Liver (tissue), 9 donors: Measurements from ENCODE around the gene HES5. TPM values are rescaled to one million over a fixed set of nuclear protein-coding genes. Genes with fewer than 3 reads are reported as not detected.

Experiments
- DNase-seq: peaks from one replicate; pipeline ENCODE4 v3.0.0-alpha.2; 2017; ENCODE audit warnings: low spot score
- H3K27ac ChIP-seq, 2 donors: one replicate each; pipeline ENCODE4 v1.7.0; 2013; ENCODE audit warnings: inconsistent platforms in 2 of 2, low read length in 2 of 2, control low read depth in 1 of 2, low read depth in 1 of 2, mild to moderate bottlenecking in 1 of 2
- H3K27me3 ChIP-seq, 4 donors: one replicate each; pipeline versions ENCODE4 v1.6.1 to v1.7.0; 2013; ENCODE audit warnings: low read length in 3 of 4, inconsistent platforms in 1 of 4, mild to moderate bottlenecking in 1 of 4, moderate library complexity in 1 of 4; ENCODE audit not compliant: control insufficient read depth in 4 of 4, insufficient read depth in 4 of 4
- H3K36me3 ChIP-seq, 4 donors: one replicate each; pipeline versions ENCODE4 v1.6.1 to v1.7.0; 2013; ENCODE audit warnings: low read length in 3 of 4, mild to moderate bottlenecking in 3 of 4, low read depth in 1 of 4, moderate library complexity in 1 of 4; ENCODE audit not compliant: control insufficient read depth in 4 of 4, insufficient read depth in 3 of 4
- H3K4me1 ChIP-seq, 4 donors: one replicate each; pipeline versions ENCODE4 v1.6.1 to v1.7.0; 2013; ENCODE audit warnings: low read length in 3 of 4, mild to moderate bottlenecking in 3 of 4, moderate library complexity in 1 of 4; ENCODE audit not compliant: control insufficient read depth in 4 of 4, insufficient read depth in 4 of 4
- H3K4me3 ChIP-seq, 3 donors: one replicate each; pipeline versions ENCODE4 v1.6.1 to v1.7.0; 2013; ENCODE audit warnings: low read length in 3 of 3, control low read depth in 1 of 3, low read depth in 1 of 3, mild to moderate bottlenecking in 1 of 3
- H3K9ac ChIP-seq, 2 donors: one replicate each; pipeline ENCODE4 v1.7.0; 2013; ENCODE audit warnings: low read length in 2 of 2, mild to moderate bottlenecking in 2 of 2, moderate library complexity in 2 of 2, control low read depth in 1 of 2, low read depth in 1 of 2
- H3K9me3 ChIP-seq, 4 donors: one replicate each; pipeline versions ENCODE4 v1.6.1 to v1.7.0; 2013; ENCODE audit warnings: low read length in 3 of 4; ENCODE audit not compliant: control insufficient read depth in 4 of 4
- EGR1 ChIP-seq, 2 donors: IDR thresholded peaks; 2 replicates each; pipeline ENCODE4 v1.6.1; 2016 to 2018; ENCODE audit warnings: antibody characterized with exemption in 2 of 2, low read depth in 2 of 2
- FOXA1 ChIP-seq: IDR thresholded peaks from 2 replicates; pipeline ENCODE4 v1.6.1; 2016; ENCODE audit warnings: antibody characterized with exemption
- FOXA2 ChIP-seq: IDR thresholded peaks from 2 replicates; pipeline ENCODE4 v1.6.1; 2016; ENCODE audit warnings: antibody characterized with exemption
- GABPA ChIP-seq, 2 donors: IDR thresholded peaks in 1 of 2; conservative IDR thresholded peaks in 1 of 2; 2 replicates each; pipeline ENCODE4 v1.6.1; 2016; ENCODE audit warnings: antibody characterized with exemption in 2 of 2, mild to moderate bottlenecking in 1 of 2, moderate library complexity in 1 of 2
- HNF4A ChIP-seq, 2 donors: conservative IDR thresholded peaks; 2 replicates each; pipeline ENCODE4 v1.6.1; 2016; ENCODE audit warnings: antibody characterized with exemption in 2 of 2, mild to moderate bottlenecking in 2 of 2
- HNF4G ChIP-seq: IDR thresholded peaks from 2 replicates; pipeline ENCODE4 v1.6.1; 2016; ENCODE audit warnings: antibody characterized with exemption
- NR2F2 ChIP-seq: IDR thresholded peaks from 2 replicates; pipeline ENCODE4 v1.6.1; 2016; ENCODE audit warnings: antibody characterized with exemption
- RAD21 ChIP-seq, 2 donors: IDR thresholded peaks; 2 replicates each; pipeline ENCODE4 v1.6.1; 2016; ENCODE audit warnings: antibody characterized with exemption in 2 of 2, mild to moderate bottlenecking in 2 of 2
- RXRA ChIP-seq, 2 donors: IDR thresholded peaks; 2 replicates each; pipeline ENCODE4 v1.6.1; 2017 to 2018; ENCODE audit warnings: antibody characterized with exemption in 2 of 2, mild to moderate bottlenecking in 1 of 2
- SP1 ChIP-seq: IDR thresholded peaks from 2 replicates; pipeline ENCODE4 v1.6.1; 2018; ENCODE audit warnings: antibody characterized with exemption, mild to moderate bottlenecking
- TAF1 ChIP-seq: conservative IDR thresholded peaks from 2 replicates; pipeline ENCODE4 v1.6.1; 2016; ENCODE audit warnings: antibody characterized with exemption, mild to moderate bottlenecking
- YY1 ChIP-seq: IDR thresholded peaks from 2 replicates; pipeline ENCODE4 v1.6.1; 2016; ENCODE audit warnings: antibody characterized with exemption, mild to moderate bottlenecking
- WGBS: extraction: QIAGEN DNeasy Blood & Tissue Kit; methylation state at CpG from one replicate; pipeline ENCODE4 v1.1.7; 2013; 5-methylcytosine and 5-hydroxymethylcytosine counted together
- polyA plus RNA-seq, 2 donors: library from polyadenylated mRNA; stranded (reverse) in 1 of 2; unstranded in 1 of 2; fragments of 200-250 nt in 1 of 2; fragments of >200 nt in 1 of 2; fragmentation: Nextera tagmentation in 1 of 2; extraction: Ambion mirVana in 1 of 2; gene quantifications; one replicate each; pipeline versions ENCODE4 v1.2.1 to v1.2.3, GENCODE V29; 2013 to 2015
- total RNA-seq, 2 donors: library from RNA; depleted of rRNA; stranded (reverse); fragments of >200 nt; gene quantifications; one replicate each; pipeline ENCODE4 v1.2.3, GENCODE V29; 2014
- TF ChIP-seq, protein P1 (sequence below): IDR thresholded peaks from 2 replicates; pipeline ENCODE4 v1.6.1; 2016; ENCODE audit warnings: antibody characterized with exemption
- TF ChIP-seq, protein P2 (sequence below): IDR thresholded peaks from 2 replicates; pipeline ENCODE4 v1.6.1; 2016; ENCODE audit warnings: antibody characterized with exemption
- TF ChIP-seq, protein P3 (sequence below): fragments of 150-350 bp; IDR thresholded peaks from 2 replicates; pipeline ENCODE4 v1.5.1; 2017; ENCODE audit warnings: improper control_type of control experiment, low read depth, low read length; ENCODE audit not compliant: missing input control
- donor health status: healthy.
- donor health status: healthy.
- donor health status: healthy.
- donor health status: healthy.
- donor health status: healthy.

The HES5 gene
- total and polyA plus RNA-seq, 4 donors: 0.08 to 0.93 TPM; not detected in 2

DNA sequence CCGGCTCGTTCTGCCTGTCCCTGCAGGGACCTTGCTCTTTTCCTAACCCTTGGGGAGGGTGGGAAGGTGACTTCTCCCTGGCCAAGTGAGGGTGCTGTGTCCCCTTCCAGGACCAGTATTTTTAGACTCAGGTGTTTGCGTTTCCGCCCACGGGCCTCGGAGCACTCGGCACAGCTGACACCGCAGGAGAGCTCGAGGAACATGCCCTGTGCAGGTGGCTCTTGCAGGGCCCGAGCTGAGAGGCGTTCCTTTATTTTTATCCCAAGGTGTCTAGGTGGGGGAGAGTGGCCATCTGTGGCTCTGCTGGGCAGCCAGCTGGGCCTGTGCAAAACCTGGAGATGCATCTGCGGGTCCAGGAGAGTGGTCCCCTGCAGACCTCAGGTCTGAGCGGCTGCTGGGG, 38.0 kb downstream of the HES5 start:
- H3K36me3 ChIP-seq: no peaks in the 10 kb centered on the region
- TF ChIP-seq, protein P1, sequence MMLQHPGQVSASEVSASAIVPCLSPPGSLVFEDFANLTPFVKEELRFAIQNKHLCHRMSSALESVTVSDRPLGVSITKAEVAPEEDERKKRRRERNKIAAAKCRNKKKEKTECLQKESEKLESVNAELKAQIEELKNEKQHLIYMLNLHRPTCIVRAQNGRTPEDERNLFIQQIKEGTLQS: no peak
- TF ChIP-seq HNF4A (conservative IDR thresholded peaks at IDR 0.05): no peak
- TF ChIP-seq FOXA2: no peak
- H3K27ac ChIP-seq: no peak overlapping the region
- H3K4me1 ChIP-seq: peaks cover 6 to 11% (median 10%) of the 10 kb centered on the region in 4 donors
- no peak for DNase-seq
- 65% methylated on average over 13 of the region's 13 CpGs for WGBS
- no peaks in the 10 kb centered on the region for H3K27me3 ChIP-seq
- H3K4me3 ChIP-seq: no peak overlapping the region
- no peak overlapping the region for H3K9ac ChIP-seq
- H3K9me3 ChIP-seq: peaks cover 0 to 9% (median 1%) of the 10 kb centered on the region in 4 donors

DNA sequence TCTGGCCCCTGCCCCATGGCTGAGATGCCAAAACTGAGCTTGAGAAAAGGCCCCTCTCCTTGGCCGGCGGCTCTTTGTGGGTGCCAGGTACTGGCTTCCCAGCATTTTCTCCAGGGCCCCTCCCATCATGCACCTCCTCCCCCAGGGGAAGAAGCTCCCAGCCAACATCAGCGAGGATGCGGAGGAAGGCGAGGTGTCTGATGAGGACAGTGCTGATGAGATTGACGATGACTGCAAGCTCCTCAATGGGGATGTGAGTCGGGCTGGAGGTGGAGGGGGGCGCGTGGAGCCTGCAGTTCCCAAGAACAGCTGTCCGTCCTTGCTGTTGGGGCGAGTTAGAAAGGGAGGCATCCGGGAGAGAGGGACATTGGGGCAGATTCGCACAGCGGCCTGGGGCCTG, 40.4 kb downstream of the HES5 start:
- H3K4me1 ChIP-seq: peaks cover 6 to 9% (median 7%) of the 10 kb centered on the region in 4 donors
- H3K27me3 ChIP-seq: no peaks in the 10 kb centered on the region
- H3K9me3 ChIP-seq: peaks cover 0 to 9% (median 1%) of the 10 kb centered on the region in 4 donors
- 95% methylated on average over 14 of the region's 14 CpGs for WGBS
- no peak overlapping the region for H3K9ac ChIP-seq
- H3K4me3 ChIP-seq: no peak overlapping the region
- no peak for TF ChIP-seq RAD21 (IDR thresholded peaks at IDR 0.05)
- TF ChIP-seq HNF4G: no peak
- no peaks in the 10 kb centered on the region for H3K36me3 ChIP-seq
- no peak for DNase-seq
- H3K27ac ChIP-seq: no peak overlapping the region

DNA sequence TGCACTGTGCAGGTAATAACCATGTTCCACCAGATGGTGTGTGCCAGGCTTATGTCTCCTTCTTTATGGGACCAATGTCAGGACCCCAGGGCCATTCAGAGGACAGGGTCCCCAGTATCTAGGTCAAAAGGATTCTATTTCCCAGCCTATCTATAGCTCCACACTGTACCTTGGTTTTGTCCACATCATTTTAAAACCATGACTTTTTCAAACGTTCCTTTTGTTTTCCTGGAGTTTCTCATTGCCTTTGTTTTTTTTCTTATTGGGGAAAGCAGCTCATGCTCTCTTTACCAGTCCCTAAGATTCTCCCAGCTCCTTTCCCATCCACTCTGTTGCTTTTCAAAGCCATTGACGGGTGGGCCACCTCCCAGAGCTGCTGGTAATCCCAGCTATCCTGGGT, 41.4 kb downstream of the HES5 start:
- H3K9ac ChIP-seq: no peak overlapping the region
- H3K36me3 ChIP-seq: no peaks in the 10 kb centered on the region
- H3K27ac ChIP-seq: no peak overlapping the region
- H3K27me3 ChIP-seq: no peaks in the 10 kb centered on the region
- H3K4me1 ChIP-seq: peaks cover 0 to under 1% (median under 1%) of the 10 kb centered on the region in 4 donors
- no peak overlapping the region for H3K4me3 ChIP-seq
- no peak for DNase-seq
- TF ChIP-seq, protein P1: no peak
- TF ChIP-seq EGR1 (IDR thresholded peaks at IDR 0.05; ENCODE audit: low read depth in 2 of 2) (no peak), RXRA (IDR thresholded peaks at IDR 0.05) (no peak), HNF4A (conservative IDR thresholded peaks at IDR 0.05) (no peak), TAF1 (no peak), HNF4G (no peak), FOXA2 (no peak), GABPA (IDR thresholded peaks at IDR 0.05 in 1 of 2, conservative IDR thresholded peaks at IDR 0.05 in 1 of 2) (no peak), SP1 (no peak), YY1 (no peak), NR2F2 (no peak), FOXA1 (no peak)
- TF ChIP-seq, protein P2, sequence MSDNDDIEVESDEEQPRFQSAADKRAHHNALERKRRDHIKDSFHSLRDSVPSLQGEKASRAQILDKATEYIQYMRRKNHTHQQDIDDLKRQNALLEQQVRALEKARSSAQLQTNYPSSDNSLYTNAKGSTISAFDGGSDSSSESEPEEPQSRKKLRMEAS: no peak
- TF ChIP-seq, protein P3, sequence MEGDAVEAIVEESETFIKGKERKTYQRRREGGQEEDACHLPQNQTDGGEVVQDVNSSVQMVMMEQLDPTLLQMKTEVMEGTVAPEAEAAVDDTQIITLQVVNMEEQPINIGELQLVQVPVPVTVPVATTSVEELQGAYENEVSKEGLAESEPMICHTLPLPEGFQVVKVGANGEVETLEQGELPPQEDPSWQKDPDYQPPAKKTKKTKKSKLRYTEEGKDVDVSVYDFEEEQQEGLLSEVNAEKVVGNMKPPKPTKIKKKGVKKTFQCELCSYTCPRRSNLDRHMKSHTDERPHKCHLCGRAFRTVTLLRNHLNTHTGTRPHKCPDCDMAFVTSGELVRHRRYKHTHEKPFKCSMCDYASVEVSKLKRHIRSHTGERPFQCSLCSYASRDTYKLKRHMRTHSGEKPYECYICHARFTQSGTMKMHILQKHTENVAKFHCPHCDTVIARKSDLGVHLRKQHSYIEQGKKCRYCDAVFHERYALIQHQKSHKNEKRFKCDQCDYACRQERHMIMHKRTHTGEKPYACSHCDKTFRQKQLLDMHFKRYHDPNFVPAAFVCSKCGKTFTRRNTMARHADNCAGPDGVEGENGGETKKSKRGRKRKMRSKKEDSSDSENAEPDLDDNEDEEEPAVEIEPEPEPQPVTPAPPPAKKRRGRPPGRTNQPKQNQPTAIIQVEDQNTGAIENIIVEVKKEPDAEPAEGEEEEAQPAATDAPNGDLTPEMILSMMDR: no peak
- H3K9me3 ChIP-seq: peaks cover 0 to 9% (median 1%) of the 10 kb centered on the region in 4 donors
- 89% methylated on average over 2 of the region's 2 CpGs for WGBS
